Transverse colon (tissue), 4 donors: ENCODE results near the gene PHPT1.
"Not testable (repeated sequence)": the region's sequence is repeated elsewhere in the genome, so short reads cannot be mapped to it uniquely, and the experiment has no call there.

Experiments used
- CTCF ChIP-seq, 5 experiments: fragments of 200-600 bp in 3 of 5; fragments of 450-650 bp in 2 of 5; sonication (generic) in 3 of 5; IDR thresholded peaks; 1 replicate in 2 of 5; 2 replicates in 3 of 5; pipeline ENCODE4 v1.5.1; 2016 to 2017; ENCODE audit warnings: antibody characterized with exemption in 5 of 5, inconsistent platforms in 3 of 5, mild to moderate bottlenecking in 2 of 5, moderate library complexity in 1 of 5
- EP300 ChIP-seq: sonication (generic); formaldehyde crosslinking; IDR thresholded peaks from one replicate; pipeline ENCODE4 v1.6.1; 2017; ENCODE audit warnings: antibody characterized with exemption, low read depth
- POLR2A ChIP-seq: fragments of 450-650 bp; IDR thresholded peaks from one replicate; pipeline ENCODE4 v1.6.1; 2016; ENCODE audit warnings: antibody characterized with exemption, mild to moderate bottlenecking, moderate library complexity
- POLR2AphosphoS5 ChIP-seq, 3 donors: sonication (generic); formaldehyde crosslinking; IDR thresholded peaks; one replicate each; pipeline ENCODE4 v1.6.1; 2016; ENCODE audit warnings: antibody characterized with exemption in 3 of 3

GRCh38 chr9:136841646-136842379 is 7.4 kb upstream of the PHPT1 start:
- not testable (repeated sequence) for TF ChIP-seq CTCF (IDR thresholded peaks at IDR 0.05); POLR2AphosphoS5 (IDR thresholded peaks at IDR 0.05); POLR2A; EP300
